GM12878 (cell line): Measurements from ENCODE around the gene CDYL2. TPM values are rescaled to one million over a fixed set of nuclear protein-coding genes. Genes with fewer than 3 reads are reported as not detected.

ENCODE experiments used
- ATAC-seq: fragments of 200-7000 bp; cut with Tn5 transposase; 3 replicates; pipeline ENCODE4 v1.9.1; 2020; ENCODE audit warnings: mild to moderate bottlenecking, moderate library complexity
- BruUV-seq: library from RNA; stranded (reverse); fragments of 400-500 nt; replicated peaks from 2 replicates; lab custom pipeline; 2021; lab: Mats Ljungman, UMichigan
- CTCF ChIA-PET: fragments of 300-600 bp; sonication (Branson Sonifier 250); formaldehyde crosslinking; extraction: SDS; loops from one replicate; lab custom pipeline; 2021; ENCODE audit warnings: inconsistent platforms; lab: Yijun Ruan, JAX
- POLR2A ChIA-PET: fragments of 350-600 bp; formaldehyde crosslinking; extraction: SDS; loops from one replicate; lab custom pipeline; 2021; ENCODE audit warnings: inconsistent platforms; lab: Charles Lee
- RAD21 ChIA-PET: fragments of 300-600 bp; sonication (Branson Sonifier 250); formaldehyde crosslinking; loops from one replicate; lab custom pipeline; 2023; ENCODE audit warnings: antibody characterized with exemption; ENCODE audit not compliant: unreplicated experiment; lab: Charles Lee
- SMC1A ChIA-PET: fragments of 300-600 bp; sonication (Branson Sonifier 250); formaldehyde crosslinking; loops from one replicate; lab custom pipeline; 2023; ENCODE audit not compliant: unreplicated experiment, uncharacterized antibody; lab: Charles Lee
- DNase-seq: peaks from one replicate; pipeline ENCODE4 v3.0.0-alpha.2; 2011; ENCODE audit warnings: low read depth, low spot score
- FAIRE-seq: peaks from 3 replicates; lab custom pipeline; 2011; peaks lifted over from hg19 to GRCh38; lab: Jason Lieb, UNC
- H2AFZ ChIP-seq: 2 replicates; pipeline ENCODE4 v1.6.0; 2011; ENCODE audit warnings: low read depth, low read length, control low read depth; ENCODE audit not compliant: control insufficient read depth
- H3K27ac ChIP-seq: 2 replicates; pipeline ENCODE4 v1.5.1; 2011; ENCODE audit warnings: control low read depth; ENCODE audit not compliant: control insufficient read depth, insufficient read depth
- H3K27me3 ChIP-seq, 2 experiments: replicated peaks in 1 of 2; 2 replicates each; pipeline versions ENCODE4 v1.6.0 to v1.6.1; 2011; ENCODE audit warnings: low read length in 1 of 2; ENCODE audit not compliant: control insufficient read depth in 2 of 2, insufficient read depth in 2 of 2
- H3K36me3 ChIP-seq, 2 experiments: 2 replicates each; pipeline ENCODE4 v1.5.1; 2011; ENCODE audit warnings: low read length in 1 of 2; ENCODE audit not compliant: control insufficient read depth in 2 of 2, insufficient read depth in 2 of 2
- H3K4me1 ChIP-seq: 2 replicates; pipeline ENCODE4 v1.6.1; 2011; ENCODE audit warnings: mild to moderate bottlenecking, low read length, moderate library complexity, mixed read lengths; ENCODE audit not compliant: control insufficient read depth, insufficient read depth
- H3K4me2 ChIP-seq: 2 replicates; pipeline ENCODE4 v1.6.0; 2011; ENCODE audit warnings: control low read depth; ENCODE audit not compliant: control insufficient read depth, insufficient read depth
- H3K4me3 ChIP-seq: fragments of 200-600 bp; sonication (generic); 2 replicates; pipeline ENCODE4 v1.5.1; 2016
- H3K79me2 ChIP-seq: 2 replicates; pipeline ENCODE4 v1.6.0; 2011; ENCODE audit warnings: low read length; ENCODE audit not compliant: control insufficient read depth, insufficient read depth
- H3K9ac ChIP-seq: 2 replicates; pipeline ENCODE4 v1.8.0; 2011; ENCODE audit warnings: low read length, control low read depth, mixed read lengths; ENCODE audit not compliant: control insufficient read depth, insufficient read depth
- H3K9me3 ChIP-seq: replicated peaks from 3 replicates; pipeline ENCODE4 v1.5.1; 2011; ENCODE audit warnings: mild to moderate bottlenecking, low read length; ENCODE audit not compliant: control insufficient read depth, insufficient read depth
- H4K20me1 ChIP-seq: 2 replicates; pipeline ENCODE4 v1.6.0; 2011; ENCODE audit not compliant: control insufficient read depth, insufficient read depth
- BHLHE40 ChIP-seq, 2 experiments: fragments of 450-650 bp in 1 of 2; IDR thresholded peaks; 2 replicates each; pipeline ENCODE4 v1.6.1; 2011 to 2017; ENCODE audit warnings: low read depth in 2 of 2, borderline replicate concordance in 1 of 2, improper control_type of control experiment in 1 of 2, low read length in 1 of 2, mild to moderate bottlenecking in 1 of 2
- CHD4 ChIP-seq: fragments of 200-600 bp; sonication (generic); IDR thresholded peaks from 2 replicates; pipeline ENCODE4 v1.6.1; 2016; ENCODE audit warnings: mild to moderate bottlenecking
- EGR1 ChIP-seq, 2 experiments: IDR thresholded peaks; 1 replicate in 1 of 2; 2 replicates in 1 of 2; pipeline ENCODE4 v1.6.1; 2011 to 2012; ENCODE audit warnings: low read depth in 2 of 2, low read length in 2 of 2, borderline replicate concordance in 1 of 2, mild to moderate bottlenecking in 1 of 2, moderate library complexity in 1 of 2
- KLF5 ChIP-seq: fragments of 450-650 bp; IDR thresholded peaks from 2 replicates; pipeline ENCODE4 v1.6.1; 2014; ENCODE audit warnings: mild to moderate bottlenecking; ENCODE audit not compliant: partially characterized antibody
- RUNX3 ChIP-seq: IDR thresholded peaks from 2 replicates; pipeline ENCODE4 v1.6.1; 2012; ENCODE audit warnings: low read length, inconsistent platforms
- SMARCA5 ChIP-seq: fragments of 450-650 bp; IDR thresholded peaks from 2 replicates; pipeline ENCODE4 v1.6.1; 2017; ENCODE audit warnings: mild to moderate bottlenecking
- WGBS: methylation state at CpG from one replicate; pipeline ENCODE4 v1.1.6; 2016; ENCODE audit warnings: low lambda C conversion rate; ENCODE audit not compliant: insufficient replicate concordance, insufficient coverage; ENCODE audit errors: missing lambda C conversion rate; 5-methylcytosine and 5-hydroxymethylcytosine counted together
- in situ Hi-C: fragments of 300-500 bp; cut with MboI; formaldehyde crosslinking; loops from 9 replicates; pipeline ENCODE4 v1.14.3; 2018; ENCODE audit warnings: mixed read lengths
- intact Hi-C: fragments of 100-400 bp; cut with micrococcal nuclease; formaldehyde crosslinking; loops from one replicate; pipeline ENCODE4 v1.14.2; 2022; ENCODE audit not compliant: unreplicated experiment
- polyA plus RNA-seq, 11 experiments: library from polyadenylated mRNA; depleted of rRNA in 4 of 11; unstranded in 6 of 11; stranded (reverse) in 5 of 11; fragments of >200 nt; fragmentation: Nextera tagmentation in 4 of 11; fragmentation: Illumina TruSeq in 1 of 11; extraction: Ambion mirVana in 4 of 11; extraction: Trizol in 1 of 11; gene quantifications; 1 replicate in 1 of 11; 2 replicates in 10 of 11; pipeline versions ENCODE4 v1.2.1 to v1.2.3, GENCODE V29; 2011 to 2016; ENCODE audit warnings: inconsistent platforms in 2 of 11, missing spikeins in 2 of 11, low read depth in 1 of 11
- total RNA-seq, 4 experiments: library from RNA; depleted of rRNA in 3 of 4; stranded (reverse); fragments of >200 nt in 3 of 4; fragmentation: Illumina TruSeq in 1 of 4; extraction: Trizol in 1 of 4; gene quantifications; 2 replicates each; pipeline versions ENCODE4 v1.2.1 to v1.2.3, GENCODE V29; 2013 to 2021
- TF ChIP-seq, protein P1 (sequence below): fragments of 450-650 bp; IDR thresholded peaks from 2 replicates; pipeline ENCODE4 v1.6.1; 2017; ENCODE audit warnings: mild to moderate bottlenecking, moderate library complexity

The CDYL2 gene
- total and polyA plus RNA-seq, 10 of the 15 experiments (the other 5 are each of a cell fraction or from before 2014, with no cell fraction given) = 0.27 to 22.9 (median 3.9) TPM

DNA sequence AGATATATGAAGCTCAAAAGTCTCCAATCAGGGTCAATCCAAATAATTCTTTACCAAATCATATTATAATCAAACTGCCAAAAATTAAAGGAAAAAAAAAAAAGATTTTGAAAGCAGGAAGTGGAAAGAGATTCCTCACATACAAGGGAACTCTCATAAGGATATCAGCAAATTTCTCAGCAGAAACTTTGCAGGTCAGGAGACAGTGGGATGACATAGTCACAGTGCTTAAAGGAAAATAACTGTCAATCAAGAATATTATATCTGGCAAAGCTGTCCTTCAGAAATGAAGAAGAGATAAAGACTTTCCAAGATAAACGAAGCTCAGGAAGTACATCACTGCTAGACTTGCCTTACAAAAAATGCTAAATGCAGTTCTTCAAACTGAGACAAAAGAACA is 40.0 kb upstream of the CDYL2 start:
- Histone ChIP-seq H3K36me3 (no peaks in the 10 kb centered on the region), H3K27ac (no peak overlapping the region), H3K4me3 (no peak overlapping the region), H3K4me1 (no peaks in the 10 kb centered on the region), H3K27me3 (no peaks in the 10 kb centered on the region), H4K20me1 (no peaks in the 10 kb centered on the region), H3K79me2 (no peaks in the 10 kb centered on the region), H3K9me3 (no peaks in the 10 kb centered on the region; the same call in 2 of the 3 replicates), H3K4me2 (no peak overlapping the region), H3K9ac (no peak overlapping the region), H2AFZ (no peak overlapping the region)
- ChIA-PET CTCF (interaction anchor here (0.7 kb wide), 1 partner anchor 110 kb away, joined by 3 read pairs; no protein-coding TSS in a partner anchor), SMC1A (interaction anchor here (1.1 to 2.1 kb wide), 2 partner anchors 15 to 18 kb away, joined by 3 to 5 read pairs; no protein-coding TSS in a partner anchor), RAD21 (no interaction called here), POLR2A (no interaction called here)
- FAIRE-seq = no peak
- intact Hi-C loops = no loop called here
- WGBS = 38% methylated on average over 1 of the region's 1 CpG
- in situ Hi-C loops = loop anchor here (25.0 kb wide), 1 partner anchor 307 kb away; the partner anchor contains the start of gene DYNLRB2
- BruUV-seq = no TSS peak
- no peak for ATAC-seq
- DNase-seq = no peak
- TF ChIP-seq RUNX3 (no peak), BHLHE40 (IDR thresholded peaks at IDR 0.05; ENCODE audit: borderline replicate concordance in 1 of 2, low read depth in 2 of 2, low read length in 1 of 2) (no peak), KLF5 (no peak), CHD4 (no peak), SMARCA5 (no peak), EGR1 (IDR thresholded peaks at IDR 0.05; ENCODE audit: borderline replicate concordance in 1 of 2, low read depth in 2 of 2, low read length in 2 of 2) (no peak)
- TF ChIP-seq, protein P1, sequence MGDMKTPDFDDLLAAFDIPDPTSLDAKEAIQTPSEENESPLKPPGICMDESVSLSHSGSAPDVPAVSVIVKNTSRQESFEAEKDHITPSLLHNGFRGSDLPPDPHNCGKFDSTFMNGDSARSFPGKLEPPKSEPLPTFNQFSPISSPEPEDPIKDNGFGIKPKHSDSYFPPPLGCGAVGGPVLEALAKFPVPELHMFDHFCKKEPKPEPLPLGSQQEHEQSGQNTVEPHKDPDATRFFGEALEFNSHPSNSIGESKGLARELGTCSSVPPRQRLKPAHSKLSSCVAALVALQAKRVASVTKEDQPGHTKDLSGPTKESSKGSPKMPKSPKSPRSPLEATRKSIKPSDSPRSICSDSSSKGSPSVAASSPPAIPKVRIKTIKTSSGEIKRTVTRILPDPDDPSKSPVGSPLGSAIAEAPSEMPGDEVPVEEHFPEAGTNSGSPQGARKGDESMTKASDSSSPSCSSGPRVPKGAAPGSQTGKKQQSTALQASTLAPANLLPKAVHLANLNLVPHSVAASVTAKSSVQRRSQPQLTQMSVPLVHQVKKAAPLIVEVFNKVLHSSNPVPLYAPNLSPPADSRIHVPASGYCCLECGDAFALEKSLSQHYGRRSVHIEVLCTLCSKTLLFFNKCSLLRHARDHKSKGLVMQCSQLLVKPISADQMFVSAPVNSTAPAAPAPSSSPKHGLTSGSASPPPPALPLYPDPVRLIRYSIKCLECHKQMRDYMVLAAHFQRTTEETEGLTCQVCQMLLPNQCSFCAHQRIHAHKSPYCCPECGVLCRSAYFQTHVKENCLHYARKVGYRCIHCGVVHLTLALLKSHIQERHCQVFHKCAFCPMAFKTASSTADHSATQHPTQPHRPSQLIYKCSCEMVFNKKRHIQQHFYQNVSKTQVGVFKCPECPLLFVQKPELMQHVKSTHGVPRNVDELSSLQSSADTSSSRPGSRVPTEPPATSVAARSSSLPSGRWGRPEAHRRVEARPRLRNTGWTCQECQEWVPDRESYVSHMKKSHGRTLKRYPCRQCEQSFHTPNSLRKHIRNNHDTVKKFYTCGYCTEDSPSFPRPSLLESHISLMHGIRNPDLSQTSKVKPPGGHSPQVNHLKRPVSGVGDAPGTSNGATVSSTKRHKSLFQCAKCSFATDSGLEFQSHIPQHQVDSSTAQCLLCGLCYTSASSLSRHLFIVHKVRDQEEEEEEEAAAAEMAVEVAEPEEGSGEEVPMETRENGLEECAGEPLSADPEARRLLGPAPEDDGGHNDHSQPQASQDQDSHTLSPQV = no peak
